ENCODE results near the gene UCHL5. TPM values are rescaled to one million over a fixed set of nuclear protein-coding genes. Genes with fewer than 3 reads are reported as not detected.

The UCHL5 gene
- total RNA-seq: 10 to 100 TPM in 1 of 2 donors, 1 to 10 TPM in 1; 7.6 to 47.5 TPM

- Histone ChIP-seq H3K9me3 (no peaks in the 10 kb centered on the region), H3K27me3 (no peaks in the 10 kb centered on the region), H3K36me3 (replicated peaks in 1 of 2; ENCODE audit: insufficient read depth in 1 of 2, low read depth in 2 of 2) (no peaks in the 10 kb centered on the region), H3K4me1 (peaks cover 52% of the 10 kb centered on the region), H3K4me3 (peak within 1 kb of the TSS; percentile 78 to 93), H3K27ac (peak within 1 kb of the TSS; percentile 95 to 98 (median 98))
- peak; percentile 86 to 94 (median 94) for TF ChIP-seq POLR2A (IDR thresholded peaks at IDR 0.05)
- peak in 1 of 7 experiments; percentile 36 for TF ChIP-seq CTCF (IDR thresholded peaks at IDR 0.05)
- WGBS, 2 donors: 0 to 2% methylated on average over 12 to 74 of the region's 74 CpGs
- ATAC-seq: peak; percentile 96
- intact Hi-C loops (cut with DNase I): no loop called here
- DNase-seq: peak; percentile 95 to 98 (median 96)
These were observed at the start of gene UCHL5, which contains the start of gene RO60 for GRCh38 chr1:193059282-193060114. UCHL5 (minus strand) TSS chr1:193059360; CDS start chr1:193059260, 100 bp downstream. RO60 (plus strand) TSS chr1:193059612; CDS start chr1:193069055, 9,443 bp downstream.

GRCh38 chr1:193108471-193108870 lies 49.3 kb upstream of the UCHL5 start:
- ATAC-seq (no peak), DNase-seq (no peak)
- H3K4me3 ChIP-seq: no peak overlapping the region
- H3K27me3 ChIP-seq: no peaks in the 10 kb centered on the region
- H3K4me1 ChIP-seq: peaks cover 15% of the 10 kb centered on the region
- intact Hi-C loops (cut with DNase I): no loop called here
- no peaks in the 10 kb centered on the region for H3K36me3 ChIP-seq (replicated peaks in 1 of 2; ENCODE audit: insufficient read depth in 1 of 2, low read depth in 2 of 2)
- 72 to 74% methylated on average over 3 of the region's 3 CpGs for WGBS, 2 donors
- H3K9me3 ChIP-seq: no peaks in the 10 kb centered on the region
- TF ChIP-seq CTCF (IDR thresholded peaks at IDR 0.05) (no peak), POLR2A (IDR thresholded peaks at IDR 0.05) (no peak)
- no peak overlapping the region for H3K27ac ChIP-seq

GRCh38 chr1:193105821-193106177 lies 46.6 kb upstream of the UCHL5 start:
- Histone ChIP-seq H3K4me1 (peaks cover 19% of the 10 kb centered on the region), H3K9me3 (no peaks in the 10 kb centered on the region), H3K27me3 (no peaks in the 10 kb centered on the region), H3K27ac (peak overlapping the region; percentile 83 to 90 (median 87)), H3K4me3 (no peak overlapping the region), H3K36me3 (replicated peaks in 1 of 2; ENCODE audit: insufficient read depth in 1 of 2, low read depth in 2 of 2) (no peaks in the 10 kb centered on the region)
- DNase-seq (no peak), ATAC-seq (no peak)
- TF ChIP-seq POLR2A (IDR thresholded peaks at IDR 0.05): no peak
- TF ChIP-seq CTCF (IDR thresholded peaks at IDR 0.05): no peak
- 19 to 25% methylated on average over 4 of the region's 4 CpGs for WGBS, 2 donors
- intact Hi-C loops (cut with DNase I): no loop called here

GRCh38 chr1:193104907-193105820 lies 46.0 kb upstream of the UCHL5 start, which contains the start of gene GLRX2:
GLRX2 (minus strand) TSS chr1:193105414; CDS start chr1:193105382, 32 bp downstream.
- peak within 1 kb of the TSS; percentile 81 to 85 for H3K4me3 ChIP-seq
- H3K36me3 ChIP-seq (replicated peaks in 1 of 2; ENCODE audit: insufficient read depth in 1 of 2, low read depth in 2 of 2): peaks cover 0 to 2% of the 10 kb centered on the region in 2 donors
- DNase-seq: peak; percentile 86 to 90 (median 88)
- H3K4me1 ChIP-seq: peaks cover 19% of the 10 kb centered on the region
- TF ChIP-seq CTCF (IDR thresholded peaks at IDR 0.05) (peak in 2 of 7 experiments; percentile 6 to 21), POLR2A (IDR thresholded peaks at IDR 0.05) (peak; percentile 83 to 88 (median 84))
- WGBS, 2 donors: 0% methylated on average over 8 to 65 of the region's 73 CpGs
- H3K27me3 ChIP-seq: no peaks in the 10 kb centered on the region
- peak; percentile 99 for ATAC-seq
- intact Hi-C loops (cut with DNase I): no loop called here
- H3K9me3 ChIP-seq: no peaks in the 10 kb centered on the region
- peak within 1 kb of the TSS; percentile 83 to 90 (median 87) for H3K27ac ChIP-seq
